Stomach (tissue), 9 donors: ENCODE measurements around the gene KLHL40. TPM values are rescaled to one million over a fixed set of nuclear protein-coding genes. Genes with fewer than 3 reads are reported as not detected.

Experiments used
- DNase-seq, 2 donors: peaks; one replicate each; pipeline versions ENCODE4 v3.0.0 to v3.0.0-alpha.2; 2013 to 2019
- H3K27ac ChIP-seq, 5 donors: fragments of 200-600 bp in 4 of 5; sonication (generic) in 4 of 5; one replicate each; pipeline ENCODE4 v1.5.1; 2013 to 2019; ENCODE audit warnings: mild to moderate bottlenecking in 1 of 5, moderate library complexity in 1 of 5
- H3K27me3 ChIP-seq, 3 donors: fragments of 200-600 bp; sonication (generic); one replicate each; pipeline ENCODE4 v1.5.1; 2017 to 2019; ENCODE audit warnings: mixed run types in 1 of 3
- H3K36me3 ChIP-seq, 4 donors: fragments of 200-600 bp; sonication (generic); 1 replicate in 3 of 4; 2 replicates in 1 of 4; pipeline ENCODE4 v1.5.1; 2016 to 2019
- H3K4me1 ChIP-seq, 4 donors: fragments of 200-600 bp; sonication (generic); one replicate each; pipeline ENCODE4 v1.5.1; 2016 to 2019
- H3K4me3 ChIP-seq, 4 donors: fragments of 200-600 bp; sonication (generic) in 3 of 4; one replicate each; pipeline ENCODE4 v1.5.1; 2016 to 2019; ENCODE audit warnings: mild to moderate bottlenecking in 1 of 4
- H3K9me3 ChIP-seq, 4 donors: fragments of 200-600 bp; sonication (generic); one replicate each; pipeline ENCODE4 v1.5.1; 2016 to 2019
- CTCF ChIP-seq, 7 experiments: fragments of 450-650 bp in 4 of 7; fragments of 200-600 bp in 3 of 7; sonication (generic) in 3 of 7; IDR thresholded peaks; one replicate each; pipeline ENCODE4 v1.5.1; 2016 to 2019; ENCODE audit warnings: antibody characterized with exemption in 7 of 7, control low read depth in 2 of 7, mild to moderate bottlenecking in 1 of 7
- EP300 ChIP-seq: sonication (generic); formaldehyde crosslinking; IDR thresholded peaks from one replicate; pipeline ENCODE4 v1.6.1; 2017; ENCODE audit warnings: antibody characterized with exemption
- POLR2A ChIP-seq, 4 donors: fragments of 450-650 bp; IDR thresholded peaks; one replicate each; pipeline ENCODE4 v1.6.1; 2016; ENCODE audit warnings: antibody characterized with exemption in 4 of 4, control low read depth in 2 of 4, mild to moderate bottlenecking in 1 of 4, moderate library complexity in 1 of 4
- POLR2AphosphoS5 ChIP-seq, 3 donors: sonication (generic); formaldehyde crosslinking; IDR thresholded peaks; one replicate each; pipeline ENCODE4 v1.6.1; 2016; ENCODE audit warnings: antibody characterized with exemption in 3 of 3
- WGBS, 5 donors: extraction: QIAGEN DNeasy Blood & Tissue Kit in 3 of 5; methylation state at CpG; one replicate each; pipeline versions ENCODE4 v1.1.5 to v1.1.7; 2013 to 2018; 5-methylcytosine and 5-hydroxymethylcytosine counted together
- intact Hi-C: fragments of 100-400 bp; cut with DNase I; formaldehyde crosslinking; loops from one replicate; pipeline ENCODE4 v1.15.1; 2023; ENCODE audit warnings: low total_unique reads
- polyA plus RNA-seq, 3 donors: library from polyadenylated mRNA; stranded (reverse); fragments of 200-250 nt; gene quantifications; one replicate each; pipeline ENCODE4 v1.2.3, GENCODE V29; 2013
- total RNA-seq, 5 donors: library from RNA; depleted of rRNA; stranded (reverse); fragments of >200 nt; gene quantifications; one replicate each; pipeline versions ENCODE4 v1.1.0 to v1.2.3, GENCODE V29; 2014 to 2016
- donor health status: healthy with polysubstance abuse.
- donor health status: Bipolar disorder and iron deficiency.
- donor health status: healthy.

KLHL40 gene
- total and polyA plus RNA-seq, 8 donors = 0.05 to 2.0 (median 0.18) TPM; not detected in 5

GRCh38 chr3:42684632-42685362 lies 540 bp upstream of the KLHL40 start:
- TF ChIP-seq POLR2A (IDR thresholded peaks at IDR 0.05) (no peak), EP300 (no peak), POLR2AphosphoS5 (IDR thresholded peaks at IDR 0.05) (no peak), CTCF (IDR thresholded peaks at IDR 0.05) (no peak)
- peaks cover 0 to 32% (median 15%) of the 10 kb centered on the region in 4 donors for H3K4me1 ChIP-seq
- intact Hi-C loops = no loop called here
- DNase-seq = no peak
- WGBS, 5 donors = 75 to 88% (median 86%) methylated on average over 7 of the region's 7 CpGs
- no peaks in the 10 kb centered on the region for H3K9me3 ChIP-seq
- H3K36me3 ChIP-seq = no peaks in the 10 kb centered on the region
- no peak overlapping the region for H3K4me3 ChIP-seq
- peaks cover 0 to 35% (median 16%) of the 10 kb centered on the region in 3 donors for H3K27me3 ChIP-seq
- peak overlapping the region in 1 of 5 donors; percentile 68 for H3K27ac ChIP-seq

- TF ChIP-seq EP300 (no peak), POLR2A (IDR thresholded peaks at IDR 0.05) (no peak), POLR2AphosphoS5 (IDR thresholded peaks at IDR 0.05) (no peak), CTCF (IDR thresholded peaks at IDR 0.05) (no peak)
- peak in 1 of 2 donors; percentile 28 for DNase-seq
- peaks cover 0 to 35% (median 16%) of the 10 kb centered on the region in 3 donors for H3K27me3 ChIP-seq
- H3K4me1 ChIP-seq = peaks cover 0 to 32% (median 15%) of the 10 kb centered on the region in 4 donors
- WGBS, 5 donors = 30 to 57% (median 43%) methylated on average over 70 to 80 of the region's 80 CpGs
- H3K9me3 ChIP-seq = no peaks in the 10 kb centered on the region
- H3K4me3 ChIP-seq = peak overlapping the region; percentile 14 to 27 (median 22)
- H3K27ac ChIP-seq = no peak overlapping the region
- intact Hi-C loops = no loop called here
- no peaks in the 10 kb centered on the region for H3K36me3 ChIP-seq
These were observed 819 bp downstream of the KLHL40 start for GRCh38 chr3:42685891-42686820.

- TF ChIP-seq EP300 (no peak), CTCF (IDR thresholded peaks at IDR 0.05) (no peak), POLR2A (IDR thresholded peaks at IDR 0.05) (no peak), POLR2AphosphoS5 (IDR thresholded peaks at IDR 0.05) (no peak)
- peaks cover 0 to 35% (median 16%) of the 10 kb centered on the region in 3 donors for H3K27me3 ChIP-seq
- no peak overlapping the region for H3K27ac ChIP-seq
- no peaks in the 10 kb centered on the region for H3K9me3 ChIP-seq
- DNase-seq = no peak
- H3K36me3 ChIP-seq = no peaks in the 10 kb centered on the region
- H3K4me3 ChIP-seq = no peak overlapping the region
- H3K4me1 ChIP-seq = peaks cover 0 to 32% (median 15%) of the 10 kb centered on the region in 4 donors
- 86 to 92% (median 88%) methylated on average over 7 of the region's 7 CpGs for WGBS, 5 donors
- intact Hi-C loops = no loop called here
These were observed 1.7 kb downstream of the KLHL40 start for GRCh38 chr3:42686832-42687650.
